Colonic mucosa (tissue), 4 donors: ENCODE data around the gene SSX2IP. TPM values are rescaled to one million over a fixed set of nuclear protein-coding genes. Genes with fewer than 3 reads are reported as not detected.

Source experiments
- DNase-seq: peaks from one replicate; pipeline ENCODE4 v3.0.0-alpha.2; 2020
- H3K27ac ChIP-seq: fragments of 200-600 bp; one replicate; pipeline ENCODE4 v1.8.0; 2021
- H3K27me3 ChIP-seq: fragments of 200-600 bp; one replicate; pipeline ENCODE4 v1.8.0; 2021
- H3K36me3 ChIP-seq: fragments of 200-600 bp; one replicate; pipeline ENCODE4 v1.8.0; 2021
- H3K4me1 ChIP-seq: fragments of 200-600 bp; one replicate; pipeline ENCODE4 v1.8.0; 2021; ENCODE audit warnings: mild to moderate bottlenecking
- H3K4me3 ChIP-seq: fragments of 200-600 bp; one replicate; pipeline ENCODE4 v1.8.0; 2021
- H3K9ac ChIP-seq, 2 donors: one replicate each; pipeline ENCODE4 v1.7.0; 2013; ENCODE audit warnings: control low read depth in 2 of 2, low read depth in 2 of 2, low read length in 2 of 2
- H3K9me3 ChIP-seq: fragments of 200-600 bp; one replicate; pipeline ENCODE4 v1.8.0; 2021
- CTCF ChIP-seq: fragments of 200-600 bp; IDR thresholded peaks from one replicate; pipeline ENCODE4 v1.8.0; 2022; ENCODE audit warnings: antibody characterized with exemption, mild to moderate bottlenecking
- intact Hi-C: fragments of 100-400 bp; cut with DNase I; formaldehyde crosslinking; loops from one replicate; pipeline ENCODE4 v1.14.1; 2022
- total RNA-seq, 2 donors: library from RNA; stranded (reverse); fragmentation: NEBNext Ultra II Directional in 1 of 2; extraction: Animal tissue kit (Norgen Biotek cat#: 25700) in 1 of 2; gene quantifications; one replicate each; pipeline ENCODE4 v1.2.1, GENCODE V29; 2021
- donor health status: healthy.
- donor health status: DM: no; HTN: no; CAD: no.
- donor health status: DM: no; HTN: no; CAD: no.

The SSX2IP gene
- total RNA-seq, 2 donors from 2014 or later = 13.9 to 16.9 TPM

GRCh38 chr1:84687714-84688462 is 2.4 kb downstream of the SSX2IP start:
- Histone ChIP-seq H3K4me1 (no peaks in the 10 kb centered on the region), H3K9ac (no peak overlapping the region), H3K4me3 (no peak overlapping the region), H3K27me3 (no peaks in the 10 kb centered on the region), H3K27ac (no peak overlapping the region), H3K36me3 (no peaks in the 10 kb centered on the region), H3K9me3 (no peaks in the 10 kb centered on the region)
- no peak for TF ChIP-seq CTCF
- intact Hi-C loops = no loop called here
- DNase-seq = no peak

DNA sequence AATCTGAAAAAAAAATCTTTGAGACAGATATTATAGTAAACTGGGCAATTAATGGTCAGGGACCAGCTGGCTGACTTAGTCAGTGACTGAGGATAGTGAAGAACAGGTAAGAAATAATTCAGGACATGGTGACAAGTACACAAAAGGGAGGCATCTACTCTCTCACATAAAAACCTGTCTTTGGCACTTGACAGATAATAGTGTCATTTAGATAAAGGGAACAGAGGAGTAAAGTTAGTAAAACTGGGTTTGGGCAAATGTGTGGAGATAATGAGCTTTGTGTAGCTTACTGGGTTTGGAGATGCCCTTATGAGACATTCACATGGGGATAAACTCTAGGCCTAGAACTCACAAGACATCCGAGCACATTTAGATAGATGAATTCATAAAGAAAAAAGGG is 4.0 kb downstream of the SSX2IP start:
- intact Hi-C loops = no loop called here
- Histone ChIP-seq H3K4me3 (no peak overlapping the region), H3K27ac (no peak overlapping the region)

GRCh38 chr1:84683508-84683907 is 6.8 kb downstream of the SSX2IP start:
- no peak overlapping the region for H3K9ac ChIP-seq
- no peaks in the 10 kb centered on the region for H3K36me3 ChIP-seq
- no peak for TF ChIP-seq CTCF
- no peaks in the 10 kb centered on the region for H3K9me3 ChIP-seq
- no peaks in the 10 kb centered on the region for H3K27me3 ChIP-seq
- H3K4me1 ChIP-seq = no peaks in the 10 kb centered on the region
- no peak overlapping the region for H3K4me3 ChIP-seq
- no peak for DNase-seq
- intact Hi-C loops = no loop called here
- no peak overlapping the region for H3K27ac ChIP-seq

More for the DNA sequence above, 4.0 kb downstream of the SSX2IP start:
- no peak for DNase-seq
- no peaks in the 10 kb centered on the region for H3K4me1 ChIP-seq
- no peak for TF ChIP-seq CTCF
- no peaks in the 10 kb centered on the region for H3K27me3 ChIP-seq
- no peaks in the 10 kb centered on the region for H3K9me3 ChIP-seq
- H3K36me3 ChIP-seq = no peaks in the 10 kb centered on the region
- H3K9ac ChIP-seq = no peak overlapping the region

- DNase-seq = peak; percentile 34
- Histone ChIP-seq H3K9me3 (no peaks in the 10 kb centered on the region), H3K36me3 (no peaks in the 10 kb centered on the region), H3K27me3 (no peaks in the 10 kb centered on the region), H3K4me1 (no peaks in the 10 kb centered on the region), H3K27ac (no peak overlapping the region), H3K4me3 (no peak overlapping the region), H3K9ac (no peak overlapping the region)
- intact Hi-C loops = no loop called here
- TF ChIP-seq CTCF = no peak
Observed at GRCh38 chr1:84682047-84682446, 8.2 kb downstream of the SSX2IP start.

DNA sequence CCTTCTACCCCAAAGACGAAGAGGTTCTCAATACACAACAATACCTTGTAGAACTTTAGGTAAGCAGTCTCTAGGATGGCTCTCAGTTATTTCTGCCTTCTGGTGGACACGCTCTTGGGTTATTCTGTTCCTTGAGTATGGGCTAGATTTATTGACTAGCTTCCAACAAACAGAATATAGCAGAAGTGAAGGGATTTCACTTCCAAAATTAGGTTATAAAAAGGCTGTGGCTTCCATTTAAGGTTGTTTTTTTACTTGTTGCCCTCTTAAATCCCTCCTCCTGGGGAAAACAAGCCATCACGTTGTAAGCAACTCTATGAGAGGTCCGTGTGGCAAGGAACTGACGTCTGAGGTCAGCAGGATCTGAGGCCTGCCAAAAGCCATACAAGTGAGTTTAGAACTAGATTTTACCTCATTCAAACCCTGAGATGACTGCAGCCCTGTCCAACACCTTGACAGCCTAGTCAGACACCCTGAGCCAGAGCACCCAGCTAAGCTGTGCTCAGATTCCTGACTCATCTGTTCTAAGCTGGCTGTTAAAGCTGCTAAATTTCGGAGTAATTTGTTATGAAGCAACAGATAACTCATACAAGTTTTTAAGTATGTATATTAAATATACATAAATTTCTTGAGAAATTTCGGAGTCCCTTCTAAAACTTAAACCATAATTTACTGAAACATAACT is 12.7 kb downstream of the SSX2IP start:
- no peak for DNase-seq
- no peaks in the 10 kb centered on the region for H3K4me1 ChIP-seq
- intact Hi-C loops = no loop called here
- no peaks in the 10 kb centered on the region for H3K27me3 ChIP-seq
- no peak for TF ChIP-seq CTCF
- H3K27ac ChIP-seq = no peak overlapping the region
- H3K4me3 ChIP-seq = no peak overlapping the region
- H3K36me3 ChIP-seq = no peaks in the 10 kb centered on the region
- H3K9me3 ChIP-seq = no peaks in the 10 kb centered on the region
- H3K9ac ChIP-seq = no peak overlapping the region
